PC-3 (cell line): ENCODE measurements around the gene MAD1L1. TPM values are rescaled to one million over a fixed set of nuclear protein-coding genes. Genes with fewer than 3 reads are reported as not detected.

Source experiments
- ATAC-seq: fragments of 200-7000 bp; cut with Tn5 transposase; 2 replicates; pipeline ENCODE4 v1.9.1; 2020; ENCODE audit warnings: mild to moderate bottlenecking, moderate library complexity
- BruUV-seq: library from RNA; stranded (reverse); fragments of 400-500 nt; replicated peaks from 2 replicates; lab custom pipeline; 2021; lab: Mats Ljungman, UMichigan
- CTCF ChIA-PET: fragments of 300-600 bp; sonication (Branson Sonifier 250); formaldehyde crosslinking; loops from one replicate; lab custom pipeline; 2022; ENCODE audit warnings: antibody characterized with exemption; lab: Charles Lee
- POLR2A ChIA-PET: fragments of 300-600 bp; sonication (Branson Sonifier 250); formaldehyde crosslinking; loops from one replicate; lab custom pipeline; 2022; ENCODE audit warnings: antibody characterized with exemption; ENCODE audit not compliant: unreplicated experiment; lab: Charles Lee
- DNase-seq: peaks from one replicate; pipeline ENCODE4 v3.0.0-alpha.2; 2015
- H2AFZ ChIP-seq: fragments of 300-600 bp; sonication (generic); 2 replicates; pipeline ENCODE4 v1.6.0; 2016; ENCODE audit warnings: antibody characterized with exemption, low read length
- H3F3A ChIP-seq: fragments of 300-600 bp; sonication (generic); one replicate; pipeline ENCODE4 v1.6.0; 2017; ENCODE audit warnings: antibody characterized with exemption, low read length, control low read depth, mild to moderate bottlenecking; ENCODE audit not compliant: unreplicated experiment
- H3K27ac ChIP-seq: fragments of 300-600 bp; sonication (generic); 2 replicates; pipeline ENCODE4 v1.5.1; 2016; ENCODE audit warnings: mild to moderate bottlenecking, low read length
- H3K27me3 ChIP-seq: fragments of 300-600 bp; sonication (generic); 2 replicates; pipeline ENCODE4 v1.6.1; 2016; ENCODE audit warnings: low read length, mixed read lengths
- H3K36me3 ChIP-seq: fragments of 300-600 bp; sonication (generic); 2 replicates; pipeline ENCODE4 v1.6.1; 2016; ENCODE audit warnings: low read depth, mixed run types, low read length, mixed read lengths
- H3K4me1 ChIP-seq: fragments of 300-600 bp; sonication (generic); 2 replicates; pipeline ENCODE4 v1.5.1; 2016; ENCODE audit warnings: low read length; ENCODE audit not compliant: insufficient read depth
- H3K4me2 ChIP-seq: fragments of 300-600 bp; sonication (generic); 2 replicates; pipeline ENCODE4 v1.6.0; 2016; ENCODE audit warnings: low read length
- H3K4me3 ChIP-seq: fragments of 300-600 bp; sonication (generic); 2 replicates; pipeline ENCODE4 v1.5.1; 2016; ENCODE audit warnings: mild to moderate bottlenecking, low read length, mixed read lengths
- H3K79me2 ChIP-seq: fragments of 300-600 bp; sonication (generic); 2 replicates; pipeline ENCODE4 v1.6.1; 2017; ENCODE audit warnings: low read length, mixed read lengths
- H3K9ac ChIP-seq: fragments of 300-600 bp; sonication (generic); 2 replicates; pipeline ENCODE4 v1.6.0; 2016; ENCODE audit warnings: mild to moderate bottlenecking, low read length
- H3K9me2 ChIP-seq: fragments of 300-600 bp; sonication (generic); replicated peaks from 2 replicates; pipeline ENCODE4 v1.6.1; 2016; ENCODE audit warnings: mixed run types, low read length, mixed read lengths
- H3K9me3 ChIP-seq: fragments of 300-600 bp; sonication (generic); 2 replicates; pipeline ENCODE4 v1.6.1; 2016; ENCODE audit warnings: low read length, mixed read lengths
- H4K20me1 ChIP-seq: fragments of 300-600 bp; sonication (generic); 2 replicates; pipeline ENCODE4 v1.6.1; 2016; ENCODE audit warnings: low read length, mixed read lengths
- CTCF ChIP-seq: fragments of 300-600 bp; sonication (generic); conservative IDR thresholded peaks from 2 replicates; pipeline ENCODE4 v1.5.1; 2017; ENCODE audit warnings: antibody characterized with exemption, low read depth, mild to moderate bottlenecking, low read length
- EZH2 ChIP-seq: fragments of 300-600 bp; sonication (generic); IDR thresholded peaks from one replicate; pipeline ENCODE4 v1.6.1; 2017; ENCODE audit warnings: antibody characterized with exemption, mild to moderate bottlenecking, low read length; ENCODE audit not compliant: unreplicated experiment
- EZH2phosphoT487 ChIP-seq: fragments of 300-600 bp; sonication (generic); IDR thresholded peaks from 2 replicates; pipeline ENCODE4 v1.6.1; 2018; ENCODE audit warnings: mild to moderate bottlenecking, antibody characterized with exemption, low read length, borderline replicate concordance
- intact Hi-C: fragments of 100-400 bp; cut with micrococcal nuclease; formaldehyde crosslinking; loops from 2 replicates; pipeline ENCODE4 v1.9.0; 2023
- total RNA-seq: library from RNA; depleted of rRNA; stranded (reverse); fragments of >200 nt; gene quantifications from 2 replicates; pipeline ENCODE4 v1.2.3, GENCODE V29; 2014

The MAD1L1 gene
- total RNA-seq, 1 experiment from 2014 or later = 88.4 TPM

GRCh38 chr7:2151801-2152612 lies 80.7 kb downstream of the MAD1L1 start:
- no peaks in the 10 kb centered on the region for H3F3A ChIP-seq
- H3K79me2 ChIP-seq = no peaks in the 10 kb centered on the region
- CTCF ChIA-PET = no interaction called here
- no peak for ATAC-seq
- no peak overlapping the region for H3K4me3 ChIP-seq
- H4K20me1 ChIP-seq = peaks cover 3% of the 10 kb centered on the region; the same call in 1 of the 2 replicates
- no peak overlapping the region for H3K4me2 ChIP-seq
- H3K9me2 ChIP-seq = no peaks in the 10 kb centered on the region
- no peak overlapping the region for H3K27ac ChIP-seq
- no peaks in the 10 kb centered on the region for H3K9me3 ChIP-seq
- BruUV-seq = no TSS peak
- H3K9ac ChIP-seq = no peak overlapping the region
- intact Hi-C loops = no loop called here
- TF ChIP-seq EZH2phosphoT487 (no peak), CTCF (no peak), EZH2 (no peak)
- POLR2A ChIA-PET = no interaction called here
- no peaks in the 10 kb centered on the region for H3K27me3 ChIP-seq
- peaks cover 3% of the 10 kb centered on the region for H3K4me1 ChIP-seq
- H2AFZ ChIP-seq = no peak overlapping the region
- H3K36me3 ChIP-seq = no peaks in the 10 kb centered on the region
- DNase-seq = no peak

- Histone ChIP-seq H3F3A (no peaks in the 10 kb centered on the region), H3K27me3 (no peaks in the 10 kb centered on the region), H2AFZ (no peak overlapping the region), H3K4me3 (no peak overlapping the region), H3K4me1 (no peaks in the 10 kb centered on the region), H3K9ac (no peak overlapping the region), H3K36me3 (no peaks in the 10 kb centered on the region), H3K9me2 (no peaks in the 10 kb centered on the region), H3K79me2 (no peaks in the 10 kb centered on the region), H3K27ac (no peak overlapping the region), H3K4me2 (no peak overlapping the region), H4K20me1 (no peaks in the 10 kb centered on the region), H3K9me3 (no peaks in the 10 kb centered on the region)
- intact Hi-C loops = no loop called here
- BruUV-seq = no TSS peak
- ChIA-PET POLR2A (no interaction called here), CTCF (no interaction called here)
- DNase-seq = no peak
- ATAC-seq = no peak
- no peak for TF ChIP-seq EZH2phosphoT487
- no peak for TF ChIP-seq CTCF
- TF ChIP-seq EZH2 = no peak
Observed at GRCh38 chr7:2151237-2151636, 81.5 kb downstream of the MAD1L1 start.

GRCh38 chr7:2150445-2150815 lies 82.3 kb downstream of the MAD1L1 start:
- Histone ChIP-seq H3K36me3 (peaks cover 2% of the 10 kb centered on the region; the same call in 1 of the 2 replicates), H3F3A (no peaks in the 10 kb centered on the region), H3K27me3 (no peaks in the 10 kb centered on the region), H3K9ac (no peak overlapping the region), H3K9me3 (no peaks in the 10 kb centered on the region), H2AFZ (no peak overlapping the region), H3K4me2 (no peak overlapping the region), H3K79me2 (no peaks in the 10 kb centered on the region), H3K4me3 (no peak overlapping the region), H3K4me1 (no peaks in the 10 kb centered on the region), H3K9me2 (no peaks in the 10 kb centered on the region), H4K20me1 (no peaks in the 10 kb centered on the region), H3K27ac (no peak overlapping the region)
- ChIA-PET CTCF (no interaction called here), POLR2A (no interaction called here)
- intact Hi-C loops = no loop called here
- BruUV-seq = no TSS peak
- TF ChIP-seq CTCF = no peak
- no peak for TF ChIP-seq EZH2
- TF ChIP-seq EZH2phosphoT487 = no peak
- no peak for DNase-seq
- no peak for ATAC-seq
